Testis (tissue), 2 donors: Measurements from ENCODE around the gene JAKMIP3.

Experiments
- CTCF ChIP-seq, 3 experiments: fragments of 450-650 bp in 2 of 3; fragments of 200-600 bp in 1 of 3; sonication (generic) in 1 of 3; IDR thresholded peaks; one replicate each; pipeline ENCODE4 v1.5.1; 2016 to 2019; ENCODE audit warnings: antibody characterized with exemption in 3 of 3, mild to moderate bottlenecking in 2 of 3, moderate library complexity in 1 of 3
- POLR2A ChIP-seq: fragments of 450-650 bp; IDR thresholded peaks from one replicate; pipeline ENCODE4 v1.6.1; 2017; ENCODE audit warnings: antibody characterized with exemption, mild to moderate bottlenecking, moderate library complexity

- TF ChIP-seq POLR2A: no peak
- no peak for TF ChIP-seq CTCF (IDR thresholded peaks at IDR 0.05)
These were observed 5.8 kb upstream of the JAKMIP3 start for GRCh38 chr10:132059760-132060508.
